GM12874 (cell line): Measurements from ENCODE around the gene HTRA1.

ENCODE experiments used
- CTCF ChIP-seq: IDR thresholded peaks from 2 replicates; pipeline ENCODE4 v1.5.1; 2011; ENCODE audit warnings: low read depth, mild to moderate bottlenecking, control low read depth, low read length, moderate library complexity; ENCODE audit not compliant: insufficient read depth

HTRA1 gene

DNA sequence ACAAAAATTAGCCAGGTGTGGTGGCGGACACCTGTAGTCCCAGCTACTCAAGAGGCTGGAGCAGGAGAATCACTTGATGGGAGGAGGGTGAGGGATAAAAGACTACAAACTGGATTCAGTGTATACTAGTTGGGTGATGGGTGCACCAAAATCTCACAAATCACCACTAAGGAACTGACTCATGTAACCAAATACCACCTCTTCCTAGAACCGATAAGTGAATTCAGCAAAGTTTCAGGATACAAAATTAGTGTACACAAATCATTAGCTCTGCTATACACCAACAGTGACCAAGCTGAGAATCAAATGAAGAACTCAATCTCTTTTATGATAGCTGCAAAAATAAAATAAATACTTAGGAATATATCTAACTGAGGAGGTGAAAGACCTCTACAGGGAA lies 76.2 kb downstream of the HTRA1 start:
- TF ChIP-seq CTCF, result no peak

- TF ChIP-seq CTCF, result no peak
Measured at GRCh38 chr10:122541541-122542002, 80.2 kb downstream of the HTRA1 start.

- no peak for TF ChIP-seq CTCF
Measured at GRCh38 chr10:122543676-122544445, 82.5 kb downstream of the HTRA1 start.

- no peak for TF ChIP-seq CTCF
Measured at GRCh38 chr10:122544493-122544892, 83.1 kb downstream of the HTRA1 start.

DNA sequence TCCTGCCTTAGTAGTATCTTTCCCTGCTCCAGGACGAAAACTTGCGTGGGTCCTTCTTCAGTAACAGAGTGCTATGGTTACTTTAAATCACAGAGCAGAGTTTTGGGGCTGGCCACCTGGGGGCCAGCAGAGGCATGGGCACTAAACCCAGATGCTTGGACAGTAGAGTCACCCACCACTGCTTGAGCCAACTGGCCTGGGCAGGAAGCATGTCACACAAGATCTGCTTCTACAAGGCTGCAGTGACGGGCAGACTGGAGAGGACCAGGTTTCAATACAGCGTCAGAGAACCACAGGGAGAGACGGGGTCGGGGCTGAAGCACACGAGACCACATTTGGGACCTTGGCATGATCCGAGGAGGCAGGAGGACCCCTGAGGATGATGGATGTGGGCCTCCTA lies 84.9 kb downstream of the HTRA1 start:
- no peak for TF ChIP-seq CTCF

GRCh38 chr10:122548407-122549085 lies 87.2 kb downstream of the HTRA1 start:
- TF ChIP-seq CTCF, result no peak

GRCh38 chr10:122549636-122550035 lies 88.3 kb downstream of the HTRA1 start:
- no peak for TF ChIP-seq CTCF
